GM21576 (cell line): ENCODE results near the gene COL25A1.
"Not testable (repeated sequence)": the region's sequence is repeated elsewhere in the genome, so short reads cannot be mapped to it uniquely, and the experiment has no call there.

Experiments
- ATAC-seq: cut with Tn5 transposase; IDR thresholded peaks from one replicate; pipeline ENCODE4 v1.9.1; 2021; ENCODE audit warnings: mild to moderate bottlenecking, moderate library complexity; ENCODE audit not compliant: unreplicated experiment

The COL25A1 gene

GRCh38 chr4:109134268-109134667 lies 168.2 kb downstream of the COL25A1 start:
- ATAC-seq = no peak

- ATAC-seq = no peak
These were observed 170.9 kb downstream of the COL25A1 start for GRCh38 chr4:109131559-109131958.

GRCh38 chr4:109128589-109128988 lies 173.9 kb downstream of the COL25A1 start:
- no peak for ATAC-seq

- ATAC-seq = no peak
These were observed 174.6 kb downstream of the COL25A1 start for GRCh38 chr4:109127866-109128265.

- ATAC-seq = no peak
These were observed 175.6 kb downstream of the COL25A1 start for GRCh38 chr4:109126856-109127255.

- ATAC-seq = no peak
These were observed 177.4 kb downstream of the COL25A1 start for GRCh38 chr4:109125084-109125483.

GRCh38 chr4:109123951-109124350 lies 178.5 kb downstream of the COL25A1 start:
- ATAC-seq = no peak

GRCh38 chr4:109121561-109121960 lies 180.9 kb downstream of the COL25A1 start:
- ATAC-seq = no peak

GRCh38 chr4:109119852-109120251 lies 182.6 kb downstream of the COL25A1 start:
- no peak for ATAC-seq

GRCh38 chr4:109118635-109119034 lies 183.8 kb downstream of the COL25A1 start:
- no peak for ATAC-seq

GRCh38 chr4:109114501-109114900 lies 188.0 kb downstream of the COL25A1 start:
- no peak for ATAC-seq

GRCh38 chr4:109113521-109113920 lies 188.9 kb downstream of the COL25A1 start:
- ATAC-seq = no peak

- ATAC-seq = no peak
These were observed 191.4 kb downstream of the COL25A1 start for GRCh38 chr4:109111031-109111430.

- not testable (repeated sequence) for ATAC-seq
These were observed 194.2 kb downstream of the COL25A1 start for GRCh38 chr4:109108215-109108614.

- no peak for ATAC-seq
These were observed 208.4 kb downstream of the COL25A1 start for GRCh38 chr4:109094056-109094455.

GRCh38 chr4:109091727-109092409 lies 210.6 kb downstream of the COL25A1 start:
- ATAC-seq = no peak

GRCh38 chr4:109083911-109084310 lies 218.5 kb downstream of the COL25A1 start:
- no peak for ATAC-seq

GRCh38 chr4:109079731-109080130 lies 222.7 kb downstream of the COL25A1 start:
- no peak for ATAC-seq

GRCh38 chr4:109079201-109079600 lies 223.3 kb downstream of the COL25A1 start:
- no peak for ATAC-seq

GRCh38 chr4:109078724-109079123 lies 223.7 kb downstream of the COL25A1 start:
- no peak for ATAC-seq

GRCh38 chr4:109077505-109077904 lies 225.0 kb downstream of the COL25A1 start:
- no peak for ATAC-seq

GRCh38 chr4:109076709-109077108 lies 225.7 kb downstream of the COL25A1 start:
- not testable (repeated sequence) for ATAC-seq

GRCh38 chr4:109075621-109076020 lies 226.8 kb downstream of the COL25A1 start:
- no peak for ATAC-seq
